ENCODE results near the gene NDUFAF2.

NDUFAF2 gene

DNA sequence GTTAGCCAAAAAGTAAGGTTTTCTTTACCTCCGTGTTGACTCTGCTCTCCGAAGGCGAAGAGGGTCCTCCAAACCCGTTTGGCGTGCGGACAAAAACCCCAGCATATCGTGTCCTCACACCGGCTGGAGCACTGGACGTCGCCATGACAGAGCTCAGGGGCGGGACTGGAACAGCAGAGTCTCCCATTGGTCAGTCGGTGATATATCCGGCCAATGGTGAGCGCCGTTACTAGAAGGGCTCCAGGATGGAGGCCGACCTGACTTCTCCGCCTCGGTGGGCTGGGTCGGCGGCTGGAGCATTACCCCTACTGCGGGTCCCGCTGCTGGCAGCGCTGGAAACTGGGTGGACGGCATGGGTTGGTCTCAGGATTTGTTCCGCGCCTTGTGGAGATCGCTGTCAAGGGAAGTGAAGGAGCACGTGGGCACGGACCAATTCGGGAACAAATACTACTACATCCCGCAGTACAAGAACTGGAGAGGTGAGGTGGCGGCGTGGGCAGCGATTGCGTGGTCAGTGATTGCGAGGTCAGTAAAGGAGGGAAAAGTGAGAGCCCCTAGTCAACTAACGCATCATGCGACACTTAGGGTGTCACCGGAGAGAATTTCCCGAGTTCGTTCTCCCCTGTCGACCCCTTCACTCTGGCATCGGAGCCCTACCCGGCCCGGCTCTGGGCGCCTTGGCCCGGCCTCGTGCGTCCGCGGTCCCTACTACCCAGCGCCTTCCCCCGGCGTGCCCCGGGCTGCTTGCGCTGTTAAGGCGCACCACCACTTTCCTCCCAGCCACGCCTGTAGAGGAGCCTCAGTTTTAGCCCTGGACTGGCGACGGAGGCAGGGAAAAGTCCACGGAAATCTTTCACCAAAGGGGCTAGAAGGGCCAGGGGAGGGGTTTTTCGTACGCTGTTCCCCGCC is at the start of gene NDUFAF2, which contains the start of gene ERCC8:
Gene NDUFAF2, plus strand, starts transcription at position 302 of the 909 bp plus-strand sequence. Its CDS starts 51 bp downstream, at position 353.
Gene ERCC8, minus strand, starts transcription at position 167 of the 909 bp plus-strand sequence. Its CDS starts 62 bp downstream, at position 105.
- Histone ChIP-seq H3K9me3 (no peaks in the 10 kb centered on the region), H3K4me1 (peaks cover 8% of the 10 kb centered on the region), H3K36me3 (replicated peaks) (no peaks in the 10 kb centered on the region), H3K4me3 (peak within 1 kb of the TSS; percentile 76), H3K27me3 (ENCODE audit: low read depth) (no peaks in the 10 kb centered on the region)
- in situ Hi-C loops (cut with MboI; ENCODE audit: low sequenced_read_pairs), result loop anchor here (25.0 kb wide), 1 partner anchor 258 kb away; no protein-coding TSS in a partner anchor
- DNase-seq (ENCODE audit: low spot score in 2 of 2), result peak; percentile 91 to 93

GRCh38 chr5:60896991-60897390 is 48.0 kb upstream of the NDUFAF2 start:
- H3K36me3 ChIP-seq (replicated peaks), result peaks cover 13% of the 10 kb centered on the region; the same call in 1 of the 2 replicates
- no peaks in the 10 kb centered on the region for H3K9me3 ChIP-seq
- no peak overlapping the region for H3K4me3 ChIP-seq
- no peak for DNase-seq (ENCODE audit: low spot score in 2 of 2)
- in situ Hi-C loops (cut with MboI; ENCODE audit: low sequenced_read_pairs), result no loop called here
- H3K27me3 ChIP-seq (ENCODE audit: low read depth), result no peaks in the 10 kb centered on the region
- no peaks in the 10 kb centered on the region for H3K4me1 ChIP-seq

DNA sequence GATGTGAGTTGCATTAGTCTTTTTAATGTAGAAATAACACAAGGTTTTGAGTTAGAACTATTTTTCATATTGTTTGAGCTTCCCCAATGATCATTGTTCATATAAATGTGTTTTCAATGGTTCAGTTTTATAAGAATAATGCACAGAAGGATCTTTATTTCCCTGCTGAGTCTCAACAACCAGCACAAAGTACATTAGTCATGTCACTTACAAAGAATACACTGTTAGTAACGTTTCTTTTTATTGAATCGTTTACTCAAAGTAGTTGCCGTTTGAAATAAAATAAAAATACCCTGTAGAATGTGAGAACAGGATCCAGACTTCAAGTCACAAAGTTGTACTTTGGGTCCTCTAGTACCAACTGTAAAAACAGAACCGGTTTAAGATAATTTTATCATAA is 41.6 kb upstream of the NDUFAF2 start:
- H3K9me3 ChIP-seq, result no peaks in the 10 kb centered on the region
- H3K4me3 ChIP-seq, result no peak overlapping the region
- no peaks in the 10 kb centered on the region for H3K27me3 ChIP-seq (ENCODE audit: low read depth)
- no peak for DNase-seq (ENCODE audit: low spot score in 2 of 2)
- H3K36me3 ChIP-seq (replicated peaks), result peaks cover 6% of the 10 kb centered on the region; the same call in 1 of the 2 replicates
- in situ Hi-C loops (cut with MboI; ENCODE audit: low sequenced_read_pairs), result no loop called here
- H3K4me1 ChIP-seq, result no peaks in the 10 kb centered on the region

GRCh38 chr5:60916646-60917045 is 28.4 kb upstream of the NDUFAF2 start:
- no peaks in the 10 kb centered on the region for H3K4me1 ChIP-seq
- H3K9me3 ChIP-seq, result no peaks in the 10 kb centered on the region
- in situ Hi-C loops (cut with MboI; ENCODE audit: low sequenced_read_pairs), result no loop called here
- H3K36me3 ChIP-seq (replicated peaks), result no peaks in the 10 kb centered on the region; the same call in 1 of the 2 replicates
- no peak overlapping the region for H3K4me3 ChIP-seq
- DNase-seq (ENCODE audit: low spot score in 2 of 2), result no peak
- H3K27me3 ChIP-seq (ENCODE audit: low read depth), result no peaks in the 10 kb centered on the region

DNA sequence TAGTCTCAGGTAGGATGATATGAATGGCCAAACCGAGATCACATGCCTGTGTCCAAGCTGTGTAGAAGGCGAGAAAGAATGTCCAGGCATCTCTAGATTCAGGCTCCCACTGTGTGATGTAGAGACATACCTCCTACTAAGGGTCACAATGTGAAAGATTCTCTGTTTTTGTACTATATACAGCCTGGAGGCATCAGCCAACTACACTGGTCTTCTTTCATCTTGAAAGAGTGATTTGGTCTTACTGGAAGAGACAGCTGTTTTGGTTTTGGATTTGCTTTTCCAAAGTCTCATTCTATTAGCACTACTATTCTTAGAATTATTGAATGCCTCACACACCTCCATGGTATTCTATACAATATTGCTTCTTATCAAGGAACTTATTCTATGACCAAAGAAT is 26.5 kb upstream of the NDUFAF2 start:
- H3K4me3 ChIP-seq, result no peak overlapping the region
- no peak for DNase-seq (ENCODE audit: low spot score in 2 of 2)
- H3K36me3 ChIP-seq (replicated peaks), result no peaks in the 10 kb centered on the region; the same call in 1 of the 2 replicates
- H3K4me1 ChIP-seq, result no peaks in the 10 kb centered on the region
- H3K27me3 ChIP-seq (ENCODE audit: low read depth), result no peaks in the 10 kb centered on the region
- in situ Hi-C loops (cut with MboI; ENCODE audit: low sequenced_read_pairs), result no loop called here
- H3K9me3 ChIP-seq, result no peaks in the 10 kb centered on the region

GRCh38 chr5:60927450-60927849 is 17.6 kb upstream of the NDUFAF2 start:
- in situ Hi-C loops (cut with MboI; ENCODE audit: low sequenced_read_pairs), result loop anchor here (25.0 kb wide), 1 partner anchor 240 kb away; no protein-coding TSS in a partner anchor
- no peak for DNase-seq (ENCODE audit: low spot score in 2 of 2)
- H3K4me1 ChIP-seq, result no peaks in the 10 kb centered on the region
- H3K36me3 ChIP-seq (replicated peaks), result peaks cover 13% of the 10 kb centered on the region
- H3K4me3 ChIP-seq, result no peak overlapping the region
- no peaks in the 10 kb centered on the region for H3K27me3 ChIP-seq (ENCODE audit: low read depth)
- H3K9me3 ChIP-seq, result no peaks in the 10 kb centered on the region; the same call in 1 of the 2 replicates

DNA sequence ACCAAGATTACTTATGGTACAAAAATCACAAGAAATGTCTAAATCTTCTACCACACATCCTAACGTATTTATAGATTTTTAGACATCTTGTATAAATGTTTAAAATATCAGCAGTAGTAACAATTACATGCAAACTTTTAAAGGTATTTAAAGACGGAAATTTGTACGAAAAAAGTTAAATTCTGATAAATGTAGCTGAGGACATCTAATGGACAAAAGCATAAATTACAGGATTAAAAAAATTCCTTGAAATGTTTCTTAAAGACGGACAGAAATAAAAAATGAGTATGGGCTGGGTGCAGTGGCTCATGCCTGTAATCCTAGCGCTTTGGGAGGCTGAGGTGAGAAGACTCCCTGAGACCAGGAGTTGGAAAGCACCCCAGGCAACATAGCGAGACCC is 16.0 kb upstream of the NDUFAF2 start:
- Histone ChIP-seq H3K36me3 (replicated peaks) (peaks cover 13% of the 10 kb centered on the region), H3K27me3 (ENCODE audit: low read depth) (no peaks in the 10 kb centered on the region), H3K4me1 (no peaks in the 10 kb centered on the region), H3K4me3 (no peak overlapping the region), H3K9me3 (no peaks in the 10 kb centered on the region; the same call in 1 of the 2 replicates)
- no peak for DNase-seq (ENCODE audit: low spot score in 2 of 2)
- in situ Hi-C loops (cut with MboI; ENCODE audit: low sequenced_read_pairs), result loop anchor here (25.0 kb wide), 1 partner anchor 242 kb away; no protein-coding TSS in a partner anchor

- Histone ChIP-seq H3K9me3 (no peaks in the 10 kb centered on the region), H3K4me1 (peaks cover 8% of the 10 kb centered on the region), H3K36me3 (replicated peaks) (no peaks in the 10 kb centered on the region), H3K4me3 (peak overlapping the region; percentile 76), H3K27me3 (ENCODE audit: low read depth) (no peaks in the 10 kb centered on the region)
- in situ Hi-C loops (cut with MboI; ENCODE audit: low sequenced_read_pairs), result loop anchor here (25.0 kb wide), 1 partner anchor 256 kb away; no protein-coding TSS in a partner anchor
- no peak for DNase-seq (ENCODE audit: low spot score in 2 of 2)
These were observed 1.4 kb upstream of the NDUFAF2 start for GRCh38 chr5:60943624-60944023.

DNA sequence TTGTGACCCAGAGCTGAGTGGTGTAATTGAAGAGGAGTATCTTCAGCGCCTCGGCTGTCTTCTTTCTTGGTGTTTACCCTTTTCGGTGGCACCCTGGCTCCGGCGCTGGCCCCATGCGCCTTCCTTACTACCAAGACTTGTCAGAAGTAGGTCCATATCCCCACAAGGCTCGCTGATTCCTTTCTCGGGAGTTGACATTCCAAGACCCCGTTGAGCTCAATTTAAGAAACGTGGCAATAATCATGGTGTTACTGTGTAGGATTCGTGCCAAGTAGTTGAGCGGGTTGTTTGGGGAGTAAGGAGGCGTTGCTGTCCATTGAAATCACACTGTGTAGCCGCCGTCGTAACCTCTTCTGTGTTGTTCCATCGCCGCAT is 795 bp downstream of the NDUFAF2 start:
- in situ Hi-C loops (cut with MboI; ENCODE audit: low sequenced_read_pairs), result loop anchor here (25.0 kb wide), 1 partner anchor 258 kb away; no protein-coding TSS in a partner anchor
- DNase-seq (ENCODE audit: low spot score in 2 of 2), result peak; percentile 42 to 52

DNA sequence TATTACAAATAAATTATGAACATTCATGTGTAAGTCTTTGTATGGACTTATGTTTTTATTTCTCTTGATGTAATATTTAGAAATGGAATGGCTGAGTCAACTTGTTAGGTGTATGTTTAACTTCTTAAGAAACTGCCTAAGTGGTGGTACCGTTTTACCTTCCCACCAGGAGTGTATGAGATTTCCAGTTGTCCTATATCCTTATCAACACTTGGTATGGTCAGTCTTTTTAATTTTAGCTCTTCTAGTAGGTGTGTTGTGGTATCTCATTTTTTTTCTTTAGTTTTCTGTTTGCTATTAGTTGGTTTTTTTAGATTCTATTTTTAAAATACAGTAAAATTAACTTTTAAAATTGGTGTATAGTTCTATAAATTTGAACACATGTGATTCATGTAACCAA is 3.7 kb downstream of the NDUFAF2 start:
- Histone ChIP-seq H3K4me3 (no peak overlapping the region), H3K4me1 (peaks cover 2% of the 10 kb centered on the region; the same call in 1 of the 2 replicates)
- in situ Hi-C loops (cut with MboI; ENCODE audit: low sequenced_read_pairs), result loop anchor here (25.0 kb wide), 1 partner anchor 261 kb away; no protein-coding TSS in a partner anchor

More for the DNA sequence above, 795 bp downstream of the NDUFAF2 start:
- H3K36me3 ChIP-seq (replicated peaks), result no peaks in the 10 kb centered on the region
- H3K9me3 ChIP-seq, result no peaks in the 10 kb centered on the region
- H3K4me3 ChIP-seq, result peak overlapping the region; percentile 76
- no peaks in the 10 kb centered on the region for H3K27me3 ChIP-seq (ENCODE audit: low read depth)
- peaks cover 8% of the 10 kb centered on the region for H3K4me1 ChIP-seq

DNA sequence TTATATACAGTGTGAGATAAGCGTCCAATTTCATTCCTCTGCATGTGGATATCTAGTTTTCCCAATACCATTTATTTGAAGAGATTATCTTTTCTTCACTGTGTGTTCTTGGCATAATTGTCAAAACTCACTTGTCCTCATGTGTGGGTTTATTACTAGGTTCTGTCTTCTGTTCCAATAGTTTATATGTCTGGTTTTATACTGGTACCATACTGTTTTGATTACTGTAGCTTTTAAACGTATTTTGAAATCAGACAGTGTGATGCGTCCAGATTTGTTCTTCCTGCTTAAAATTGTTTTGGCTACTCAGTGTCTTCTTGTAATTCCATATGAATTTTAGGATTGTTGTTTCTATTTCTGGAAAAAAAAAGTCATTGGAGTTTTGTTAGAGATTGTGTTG is 10.2 kb downstream of the NDUFAF2 start:
- in situ Hi-C loops (cut with MboI; ENCODE audit: low sequenced_read_pairs), result no loop called here

More for the DNA sequence above, 3.7 kb downstream of the NDUFAF2 start:
- H3K9me3 ChIP-seq, result no peaks in the 10 kb centered on the region
- no peaks in the 10 kb centered on the region for H3K36me3 ChIP-seq (replicated peaks)
- H3K27me3 ChIP-seq (ENCODE audit: low read depth), result no peaks in the 10 kb centered on the region
- no peak for DNase-seq (ENCODE audit: low spot score in 2 of 2)

DNA sequence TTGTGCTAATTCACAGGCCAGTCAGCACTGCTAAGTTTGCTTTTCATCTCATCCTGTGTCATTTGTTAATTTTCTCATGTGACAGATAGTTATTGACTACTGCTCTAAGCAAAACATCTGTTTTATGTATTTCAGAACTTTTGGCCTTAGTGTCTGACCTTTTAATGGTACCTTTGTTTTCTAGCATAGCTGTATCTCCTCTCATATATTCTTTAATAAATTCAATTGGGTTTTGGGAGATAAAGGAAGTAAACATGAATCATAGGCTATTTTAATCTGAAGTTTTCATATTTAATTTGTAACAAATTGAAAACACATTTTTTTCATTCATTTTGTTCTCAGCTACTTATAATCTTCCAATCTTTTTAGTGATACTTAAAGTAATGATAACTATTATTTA is 13.1 kb downstream of the NDUFAF2 start:
- in situ Hi-C loops (cut with MboI; ENCODE audit: low sequenced_read_pairs), result no loop called here
- Histone ChIP-seq H3K36me3 (replicated peaks) (no peaks in the 10 kb centered on the region), H3K4me1 (peaks cover 3% of the 10 kb centered on the region; the same call in 1 of the 2 replicates), H3K27me3 (ENCODE audit: low read depth) (no peaks in the 10 kb centered on the region), H3K9me3 (0 out of 2 replicates have a peak, but pooled peaks cover 3% of the 10 kb centered on the region), H3K4me3 (no peak overlapping the region)
- no peak for DNase-seq (ENCODE audit: low spot score in 2 of 2)

More for the DNA sequence above, 10.2 kb downstream of the NDUFAF2 start:
- DNase-seq (ENCODE audit: low spot score in 2 of 2), result no peak
- peaks cover 3% of the 10 kb centered on the region; the same call in 1 of the 2 replicates for H3K4me1 ChIP-seq
- H3K27me3 ChIP-seq (ENCODE audit: low read depth), result no peaks in the 10 kb centered on the region
- H3K4me3 ChIP-seq, result no peak overlapping the region
- H3K9me3 ChIP-seq, result 0 out of 2 replicates have a peak, but pooled peaks cover 3% of the 10 kb centered on the region
- no peaks in the 10 kb centered on the region for H3K36me3 ChIP-seq (replicated peaks)

- Histone ChIP-seq H3K9me3 (0 out of 2 replicates have a peak, but pooled peaks cover 3% of the 10 kb centered on the region), H3K36me3 (replicated peaks) (no peaks in the 10 kb centered on the region), H3K27me3 (ENCODE audit: low read depth) (no peaks in the 10 kb centered on the region), H3K4me3 (no peak overlapping the region), H3K4me1 (peaks cover 3% of the 10 kb centered on the region; the same call in 1 of the 2 replicates)
- DNase-seq (ENCODE audit: low spot score in 2 of 2), result no peak
- in situ Hi-C loops (cut with MboI; ENCODE audit: low sequenced_read_pairs), result no loop called here
These were observed 13.7 kb downstream of the NDUFAF2 start for GRCh38 chr5:60958712-60959111.

Measured in HAP-1 (cell line).